BJ (cell line): Measurements from ENCODE around the gene PPP4R3A. TPM values are rescaled to one million over a fixed set of nuclear protein-coding genes. Genes with fewer than 3 reads are reported as not detected.

Experiments
- CTCF ChIA-PET: fragments of 350-600 bp; formaldehyde crosslinking; extraction: SDS; loops from one replicate; lab custom pipeline; 2021; ENCODE audit warnings: antibody characterized with exemption, inconsistent platforms; lab: Yijun Ruan, JAX
- POLR2A ChIA-PET: fragments of 300-600 bp; sonication (Branson Sonifier 250); formaldehyde crosslinking; extraction: SDS; loops from one replicate; lab custom pipeline; 2021; ENCODE audit warnings: antibody characterized with exemption; lab: Charles Lee
- DNase-seq: peaks from one replicate; pipeline ENCODE4 v3.0.0-alpha.2; 2011; ENCODE audit warnings: low read depth
- H3K27me3 ChIP-seq: 2 replicates; pipeline ENCODE4 v1.6.0; 2011; ENCODE audit warnings: low read length; ENCODE audit not compliant: control insufficient read depth, insufficient read depth
- H3K36me3 ChIP-seq: 2 replicates; pipeline ENCODE4 v1.5.1; 2011; ENCODE audit warnings: low read length; ENCODE audit not compliant: control insufficient read depth, insufficient read depth
- H3K4me3 ChIP-seq: 2 replicates; pipeline ENCODE4 v1.5.1; 2011; ENCODE audit warnings: low read depth, mild to moderate bottlenecking, control low read depth, low read length
- polyA plus RNA-seq: library from polyadenylated mRNA; depleted of rRNA; stranded (reverse); fragments of >200 nt; gene quantifications from 2 replicates; pipeline ENCODE4 v1.2.3, GENCODE V29; 2011
- TF ChIP-seq, protein P1 (sequence below): IDR thresholded peaks from 2 replicates; pipeline ENCODE4 v1.5.1; 2011; ENCODE audit warnings: low read depth, mild to moderate bottlenecking, control low read depth, inconsistent platforms, low read length, moderate library complexity; ENCODE audit not compliant: insufficient read depth

PPP4R3A gene
- polyA plus RNA-seq, 1 experiment: 18.3 TPM

DNA sequence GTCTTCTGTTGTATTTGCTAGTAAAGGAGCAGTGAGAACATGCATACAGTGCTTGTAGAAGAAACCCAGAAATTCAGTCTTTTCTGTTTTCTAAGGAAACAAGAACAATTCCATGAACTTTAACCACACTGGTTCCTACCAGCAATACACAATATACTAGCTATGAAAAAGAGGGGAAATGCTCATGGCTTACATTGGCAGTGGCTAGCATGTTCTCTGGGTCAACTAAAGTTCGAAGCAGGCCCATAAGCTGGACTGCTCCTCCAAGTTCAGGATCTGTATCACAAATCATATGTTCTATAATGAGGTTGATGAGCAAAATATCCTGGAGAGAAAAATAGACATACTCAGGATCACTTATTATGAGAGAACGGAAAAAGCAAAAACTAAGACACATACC lies 37.1 kb downstream of the PPP4R3A start:
- no peak for DNase-seq

GRCh38 chr14:91470216-91470615 lies 39.9 kb downstream of the PPP4R3A start:
- DNase-seq: no peak
- TF ChIP-seq, protein P1, sequence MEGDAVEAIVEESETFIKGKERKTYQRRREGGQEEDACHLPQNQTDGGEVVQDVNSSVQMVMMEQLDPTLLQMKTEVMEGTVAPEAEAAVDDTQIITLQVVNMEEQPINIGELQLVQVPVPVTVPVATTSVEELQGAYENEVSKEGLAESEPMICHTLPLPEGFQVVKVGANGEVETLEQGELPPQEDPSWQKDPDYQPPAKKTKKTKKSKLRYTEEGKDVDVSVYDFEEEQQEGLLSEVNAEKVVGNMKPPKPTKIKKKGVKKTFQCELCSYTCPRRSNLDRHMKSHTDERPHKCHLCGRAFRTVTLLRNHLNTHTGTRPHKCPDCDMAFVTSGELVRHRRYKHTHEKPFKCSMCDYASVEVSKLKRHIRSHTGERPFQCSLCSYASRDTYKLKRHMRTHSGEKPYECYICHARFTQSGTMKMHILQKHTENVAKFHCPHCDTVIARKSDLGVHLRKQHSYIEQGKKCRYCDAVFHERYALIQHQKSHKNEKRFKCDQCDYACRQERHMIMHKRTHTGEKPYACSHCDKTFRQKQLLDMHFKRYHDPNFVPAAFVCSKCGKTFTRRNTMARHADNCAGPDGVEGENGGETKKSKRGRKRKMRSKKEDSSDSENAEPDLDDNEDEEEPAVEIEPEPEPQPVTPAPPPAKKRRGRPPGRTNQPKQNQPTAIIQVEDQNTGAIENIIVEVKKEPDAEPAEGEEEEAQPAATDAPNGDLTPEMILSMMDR: no peak
- H3K27me3 ChIP-seq: no peaks in the 10 kb centered on the region
- POLR2A ChIA-PET: no interaction called here
- CTCF ChIA-PET: no interaction called here
- H3K36me3 ChIP-seq: peaks cover 10% of the 10 kb centered on the region
- H3K4me3 ChIP-seq: no peak overlapping the region

More for the DNA sequence above, 37.1 kb downstream of the PPP4R3A start:
- TF ChIP-seq, protein P1: no peak
- Histone ChIP-seq H3K36me3 (peaks cover 12% of the 10 kb centered on the region), H3K27me3 (no peaks in the 10 kb centered on the region), H3K4me3 (no peak overlapping the region)
- ChIA-PET CTCF (interaction anchor here (0.7 kb wide), 1 partner anchor 422 kb away, joined by 3 read pairs; no protein-coding TSS in a partner anchor), POLR2A (no interaction called here)

DNA sequence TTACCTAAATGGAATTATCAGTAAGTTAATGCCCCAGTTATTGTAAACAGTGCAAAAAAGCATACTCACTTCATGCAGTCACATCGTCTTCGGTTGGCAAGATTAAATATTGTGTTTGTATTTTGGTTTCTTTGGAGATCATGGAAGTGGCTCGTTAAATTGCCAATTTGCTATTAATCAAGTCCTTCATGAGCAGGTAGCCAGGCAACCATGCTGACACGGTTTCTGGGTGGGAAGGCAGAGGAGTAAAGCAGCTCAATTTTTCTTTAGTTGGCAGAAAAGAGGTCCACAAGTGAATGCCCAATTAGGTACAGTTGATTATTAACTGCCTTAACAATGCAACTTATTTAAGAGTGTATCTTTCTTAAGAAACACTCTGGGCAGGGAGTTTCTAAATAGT lies 43.9 kb downstream of the PPP4R3A start:
- H3K36me3 ChIP-seq: peaks cover 15% of the 10 kb centered on the region
- ChIA-PET CTCF (no interaction called here), POLR2A (interaction anchor here (0.6 kb wide), 1 partner anchor 546 kb away, joined by 3 read pairs; no protein-coding TSS in a partner anchor)
- H3K4me3 ChIP-seq: no peak overlapping the region
- TF ChIP-seq, protein P1: no peak
- H3K27me3 ChIP-seq: no peaks in the 10 kb centered on the region
- no peak for DNase-seq

DNA sequence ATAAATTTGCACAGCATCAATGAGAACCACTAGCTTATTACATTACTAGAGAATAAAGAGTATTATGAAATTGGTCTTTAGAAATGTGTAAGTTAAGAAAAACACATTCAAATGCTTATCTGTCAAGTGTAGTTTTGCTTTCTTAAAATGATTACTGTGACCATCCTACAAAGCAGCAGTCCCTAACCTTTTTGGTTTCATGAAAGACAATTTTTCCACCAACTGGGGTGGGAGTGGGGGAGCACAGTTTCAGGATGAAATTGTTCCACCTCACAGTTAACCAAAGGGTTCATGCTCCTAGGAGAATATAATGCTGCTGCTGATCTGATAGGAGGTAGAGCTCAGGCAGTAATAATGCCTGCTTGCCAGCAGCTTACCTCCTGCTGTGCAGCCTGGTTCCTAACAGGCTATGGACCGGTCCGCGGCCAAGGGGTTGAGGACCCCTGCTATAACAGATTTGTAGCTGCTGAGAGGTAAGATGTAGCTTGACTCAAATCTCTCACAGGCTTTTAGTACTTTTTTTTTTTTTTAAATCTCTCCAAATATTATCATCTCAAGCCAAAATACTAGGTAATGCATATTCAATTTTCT lies 45.4 kb downstream of the PPP4R3A start:
- POLR2A ChIA-PET: no interaction called here
- CTCF ChIA-PET: no interaction called here
- peaks cover 13% of the 10 kb centered on the region for H3K36me3 ChIP-seq

DNA sequence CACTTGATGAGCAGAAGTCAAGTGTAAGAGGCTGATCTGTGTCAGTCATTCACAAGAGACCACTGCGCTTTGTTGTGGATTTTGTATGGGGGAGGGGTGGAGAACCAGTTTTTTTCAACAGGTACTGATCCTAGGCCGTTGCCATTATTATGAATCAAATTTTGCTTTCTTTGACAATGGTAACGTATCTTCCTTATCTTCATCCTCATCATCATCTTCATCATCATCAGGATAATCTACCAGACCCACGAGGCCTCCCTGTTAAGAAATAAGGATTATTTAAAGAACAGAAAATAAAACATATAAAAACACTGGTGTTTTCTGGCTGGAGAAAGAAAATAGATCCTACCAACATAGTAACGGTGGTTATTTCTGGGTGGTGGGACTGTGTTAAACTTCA lies 51.5 kb downstream of the PPP4R3A start:
- Histone ChIP-seq H3K4me3 (no peak overlapping the region), H3K27me3 (no peaks in the 10 kb centered on the region), H3K36me3 (peaks cover 14% of the 10 kb centered on the region)
- no peak for DNase-seq
- ChIA-PET POLR2A (no interaction called here), CTCF (no interaction called here)
- TF ChIP-seq, protein P1: no peak

More for the DNA sequence above, 45.4 kb downstream of the PPP4R3A start:
- TF ChIP-seq, protein P1: no peak
- Histone ChIP-seq H3K27me3 (no peaks in the 10 kb centered on the region), H3K4me3 (no peak overlapping the region)
- no peak for DNase-seq
